ENCODE results near the gene SVOP. TPM values are rescaled to one million over a fixed set of nuclear protein-coding genes. Genes with fewer than 3 reads are reported as not detected.

The SVOP gene
- total RNA-seq, 4 donors from 2014 or later = under 0.01 to 0.33 (median 0.06) TPM; not detected in 1

DNA sequence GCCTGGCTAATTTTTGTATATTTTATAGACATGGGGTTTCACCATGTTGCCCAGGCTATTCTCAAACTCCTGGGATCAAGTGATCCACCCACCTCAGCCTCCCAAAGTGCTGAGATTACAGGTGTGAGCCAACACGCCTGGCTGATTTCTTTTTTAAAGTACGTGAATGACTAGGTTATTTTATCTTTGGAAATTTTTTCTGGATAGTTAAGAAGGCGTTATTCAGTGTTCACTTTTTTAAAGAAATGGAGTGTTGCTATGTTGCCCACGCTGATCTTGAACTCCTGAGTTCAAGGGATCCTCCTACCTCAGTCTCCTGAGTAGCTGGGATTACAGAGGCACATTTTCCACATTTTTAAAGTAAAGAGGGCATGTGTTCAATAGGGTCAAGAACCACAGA is 58.6 kb downstream of the SVOP start:
- DNase-seq (ENCODE audit: extremely low spot score) = no peak
- H3K27me3 ChIP-seq = peaks cover 0 to 9% (median 0%) of the 10 kb centered on the region in 4 donors
- H3K4me1 ChIP-seq = no peaks in the 10 kb centered on the region
- intact Hi-C loops (cut with DNase I) = no loop called here
- WGBS = 84% methylated on average over 4 of the region's 4 CpGs
- H3K36me3 ChIP-seq = no peaks in the 10 kb centered on the region
- no peak overlapping the region for H3K27ac ChIP-seq (replicated peaks in 1 of 4)
- no peaks in the 10 kb centered on the region for H3K9me3 ChIP-seq
- H3K4me3 ChIP-seq = no peak overlapping the region
- TF ChIP-seq CTCF (IDR thresholded peaks at IDR 0.05) (no peak), POLR2AphosphoS5 (IDR thresholded peaks at IDR 0.05) (no peak), EP300 (IDR thresholded peaks at IDR 0.05) (no peak), POLR2A (IDR thresholded peaks at IDR 0.05; ENCODE audit: low read depth) (no peak)

DNA sequence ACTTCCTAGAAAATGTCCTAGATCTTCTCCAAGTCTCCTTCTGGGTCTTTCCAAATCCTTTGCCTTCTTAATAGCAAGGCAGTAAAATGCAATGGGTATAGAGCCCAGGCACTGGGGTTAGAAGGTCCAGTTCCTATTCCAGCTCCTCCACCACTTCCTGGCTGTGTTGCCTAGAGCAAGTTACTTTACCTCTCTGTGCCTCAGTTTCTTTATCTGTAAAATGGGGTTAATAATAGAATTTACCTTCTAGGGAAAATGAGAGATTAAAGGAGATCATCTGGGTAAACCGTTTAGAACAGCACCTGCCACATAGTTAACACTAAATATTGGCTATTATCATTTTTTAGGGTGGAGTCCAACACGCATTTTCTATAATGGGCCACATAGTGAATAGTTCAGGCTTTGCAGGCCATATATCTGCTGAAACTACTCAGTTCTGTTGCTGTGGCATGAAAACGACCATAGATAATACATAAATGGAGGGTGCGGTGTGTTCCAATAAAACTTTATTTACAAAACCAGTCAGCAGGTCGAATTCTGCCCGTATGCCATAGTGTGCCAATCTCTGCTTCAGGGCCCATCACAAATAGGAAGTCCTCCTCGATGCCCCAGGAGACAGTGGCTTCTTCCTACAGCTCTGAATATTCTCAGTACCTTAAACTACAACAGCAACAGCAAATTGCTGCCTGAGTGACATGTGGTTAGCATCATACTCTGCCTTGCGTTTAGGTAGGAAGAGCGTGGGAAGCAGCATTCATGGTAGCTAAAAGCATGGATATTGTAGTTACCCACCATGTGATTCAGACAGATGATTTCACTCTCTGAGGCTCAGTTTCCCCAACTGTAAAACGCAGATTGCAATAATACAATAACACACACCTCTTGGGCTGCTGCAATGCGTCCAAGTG is 60.9 kb downstream of the SVOP start:
- Histone ChIP-seq H3K4me3 (no peak overlapping the region), H3K27ac (replicated peaks in 1 of 4) (no peak overlapping the region), H3K36me3 (no peaks in the 10 kb centered on the region), H3K27me3 (peaks cover 0 to 16% (median 0%) of the 10 kb centered on the region in 4 donors), H3K9me3 (no peaks in the 10 kb centered on the region), H3K4me1 (no peaks in the 10 kb centered on the region)
- no peak for DNase-seq (ENCODE audit: extremely low spot score)
- intact Hi-C loops (cut with DNase I) = loop anchor here (10.0 kb wide), 2 partner anchors 155 to 215 kb away; no protein-coding TSS in a partner anchor
- 85% methylated on average over 11 of the region's 11 CpGs for WGBS
- TF ChIP-seq POLR2AphosphoS5 (IDR thresholded peaks at IDR 0.05) (no peak), CTCF (IDR thresholded peaks at IDR 0.05) (no peak), POLR2A (IDR thresholded peaks at IDR 0.05; ENCODE audit: low read depth) (no peak), EP300 (IDR thresholded peaks at IDR 0.05) (no peak)

DNA sequence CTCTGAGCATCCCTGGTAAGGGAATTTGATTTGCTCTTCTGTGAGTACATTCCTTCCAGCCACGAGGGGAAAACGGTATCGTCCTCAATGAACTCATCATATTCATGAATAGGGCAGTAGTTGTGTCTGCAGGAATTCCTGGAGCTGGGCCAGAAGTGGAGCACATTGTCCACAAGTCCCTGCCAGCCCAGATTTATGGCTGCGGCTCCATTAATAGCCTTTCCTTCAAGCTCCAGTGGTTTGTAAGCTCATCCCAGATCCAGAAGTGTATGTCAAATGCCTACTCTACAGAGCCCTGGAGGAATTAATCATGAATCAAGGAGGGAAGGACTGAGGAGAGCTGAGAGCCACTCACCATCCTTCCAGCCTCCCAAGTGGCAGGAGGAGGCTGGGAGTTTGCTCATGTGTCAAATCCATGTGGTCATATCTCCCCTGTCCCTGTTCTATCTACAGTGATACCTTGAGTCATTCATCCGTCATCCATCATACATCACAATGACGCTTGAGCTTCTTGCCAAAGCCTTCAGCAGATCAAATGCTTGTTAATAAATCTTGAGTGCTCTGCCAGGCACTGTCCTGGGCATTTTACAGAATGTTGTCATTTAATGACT is 65.5 kb downstream of the SVOP start:
- Histone ChIP-seq H3K4me1 (peaks cover 8 to 14% (median 9%) of the 10 kb centered on the region in 4 donors), H3K36me3 (no peaks in the 10 kb centered on the region), H3K4me3 (no peak overlapping the region), H3K27me3 (peaks cover 0 to 16% (median 0%) of the 10 kb centered on the region in 4 donors), H3K27ac (replicated peaks in 1 of 4) (no peak overlapping the region), H3K9me3 (no peaks in the 10 kb centered on the region)
- TF ChIP-seq CTCF (IDR thresholded peaks at IDR 0.05) = no peak
- no peak for TF ChIP-seq POLR2A (IDR thresholded peaks at IDR 0.05; ENCODE audit: low read depth)
- TF ChIP-seq POLR2AphosphoS5 (IDR thresholded peaks at IDR 0.05) = no peak
- TF ChIP-seq EP300 (IDR thresholded peaks at IDR 0.05) = no peak
- WGBS = 45% methylated on average over 5 of the region's 6 CpGs
- no peak for DNase-seq (ENCODE audit: extremely low spot score)
- intact Hi-C loops (cut with DNase I) = loop anchor here (10.0 kb wide), 2 partner anchors 151 to 211 kb away; no protein-coding TSS in a partner anchor

DNA sequence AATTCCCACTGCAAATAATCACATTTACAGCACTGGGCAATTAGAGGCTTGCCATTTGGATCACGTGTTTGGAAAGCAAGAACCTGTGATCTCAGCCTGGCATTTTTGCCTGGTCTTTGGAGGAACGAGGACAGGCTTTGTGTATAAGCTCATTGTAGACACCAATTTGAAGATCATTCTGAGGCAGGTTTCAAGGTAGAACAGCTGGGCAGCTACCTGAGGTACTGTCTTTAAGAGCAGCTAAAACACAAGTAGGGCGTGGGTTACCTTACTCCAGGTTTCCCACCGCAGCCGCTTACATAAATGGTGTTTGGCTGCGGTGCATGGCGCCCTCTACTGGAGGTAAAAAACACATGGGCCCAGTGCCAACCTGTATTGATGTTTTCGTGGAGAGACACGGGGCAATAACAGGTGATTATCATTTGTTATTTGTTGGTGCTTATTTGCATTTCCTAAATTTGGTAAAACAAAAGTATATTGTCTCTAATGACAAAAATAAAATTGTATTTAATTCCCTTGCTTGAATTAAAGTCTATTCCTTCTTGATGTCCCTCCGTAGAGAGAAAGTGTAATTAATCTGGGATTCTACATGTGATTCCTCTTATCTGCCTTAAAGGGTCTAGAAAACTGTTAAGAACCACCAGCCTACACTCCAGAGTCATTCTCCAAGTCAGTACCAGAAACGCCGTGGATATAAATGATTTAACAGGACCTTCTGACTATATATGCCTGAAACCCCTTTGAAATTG is 69.7 kb downstream of the SVOP start:
- intact Hi-C loops (cut with DNase I) = loop anchor here (2.0 to 10.0 kb wide), 4 partner anchors 146 to 386 kb away; no protein-coding TSS in a partner anchor
- WGBS = 22% methylated on average over 12 of the region's 12 CpGs
- H3K4me3 ChIP-seq = peak overlapping the region in 3 of 4 donors; percentile 6 to 38 (median 26)

More for the DNA sequence above, 69.7 kb downstream of the SVOP start:
- Histone ChIP-seq H3K27ac (replicated peaks in 1 of 4) (no peak overlapping the region), H3K27me3 (peaks cover 0 to 6% (median 0%) of the 10 kb centered on the region in 4 donors), H3K4me1 (peaks cover 8 to 14% (median 9%) of the 10 kb centered on the region in 4 donors), H3K9me3 (peaks cover 0 to 10% (median 5%) of the 10 kb centered on the region in 4 donors), H3K36me3 (no peaks in the 10 kb centered on the region)
- no peak for TF ChIP-seq EP300 (IDR thresholded peaks at IDR 0.05)
- TF ChIP-seq POLR2AphosphoS5 (IDR thresholded peaks at IDR 0.05) = peak; percentile 67 to 75
- peak; percentile 85 to 90 (median 89) for TF ChIP-seq CTCF (IDR thresholded peaks at IDR 0.05)
- DNase-seq (ENCODE audit: extremely low spot score) = peak; percentile 97
